GM18526 (cell line): ENCODE results near the gene DAGLA.

Source experiments
- POLR2A ChIP-seq: IDR thresholded peaks from 3 replicates; pipeline ENCODE4 v1.6.1; 2011; ENCODE audit not compliant: insufficient read length; ENCODE audit errors: extremely low read depth

Gene DAGLA

DNA sequence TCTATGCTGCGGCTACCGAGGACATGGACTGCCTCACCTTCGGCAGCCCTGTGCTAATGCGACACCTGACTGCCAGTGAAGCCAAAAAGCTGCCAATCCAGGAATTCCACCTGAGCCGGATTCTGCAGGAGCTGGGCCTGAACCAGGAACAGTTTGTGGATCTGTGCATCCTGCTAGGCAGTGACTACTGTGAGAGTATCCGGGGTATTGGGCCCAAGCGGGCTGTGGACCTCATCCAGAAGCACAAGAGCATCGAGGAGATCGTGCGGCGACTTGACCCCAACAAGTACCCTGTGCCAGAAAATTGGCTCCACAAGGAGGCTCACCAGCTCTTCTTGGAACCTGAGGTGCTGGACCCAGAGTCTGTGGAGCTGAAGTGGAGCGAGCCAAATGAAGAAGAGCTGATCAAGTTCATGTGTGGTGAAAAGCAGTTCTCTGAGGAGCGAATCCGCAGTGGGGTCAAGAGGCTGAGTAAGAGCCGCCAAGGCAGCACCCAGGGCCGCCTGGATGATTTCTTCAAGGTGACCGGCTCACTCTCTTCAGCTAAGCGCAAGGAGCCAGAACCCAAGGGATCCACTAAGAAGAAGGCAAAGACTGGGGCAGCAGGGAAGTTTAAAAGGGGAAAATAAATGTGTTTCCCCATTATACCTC, 115.8 kb downstream of the DAGLA start:
- TF ChIP-seq POLR2A, result no peak
